ENCODE results near the gene PLA2G2D. TPM values are rescaled to one million over a fixed set of nuclear protein-coding genes. Genes with fewer than 3 reads are reported as not detected.

Gene PLA2G2D
- polyA plus RNA-seq, 3 donors: 0.08 TPM; not detected in 1

GRCh38 chr1:20137055-20137454 lies 17.7 kb upstream of the PLA2G2D start:
- Histone ChIP-seq H3K9me3 (replicated peaks in 1 of 2; ENCODE audit: control insufficient read depth in 1 of 2, insufficient read depth in 1 of 2, low read length in 2 of 2) (no peaks in the 10 kb centered on the region), H3K36me3 (replicated peaks in 1 of 2; ENCODE audit: control insufficient read depth in 1 of 2, insufficient read depth in 2 of 2, low read length in 2 of 2) (no peaks in the 10 kb centered on the region), H3K9ac (ENCODE audit: insufficient read depth, low read length, poor library complexity, severe bottlenecking) (no peak overlapping the region), H3K27ac (ENCODE audit: low read depth in 1 of 2, low read length in 2 of 2) (no peak overlapping the region), H3K4me2 (replicated peaks; ENCODE audit: extremely low read depth, low read length, poor library complexity, severe bottlenecking) (no peak overlapping the region), H3K79me2 (ENCODE audit: insufficient read depth, low read length) (no peaks in the 10 kb centered on the region), H3K4me3 (replicated peaks in 1 of 3; ENCODE audit: low read depth in 2 of 3, low read length in 3 of 3) (no peak overlapping the region), H4K20me1 (ENCODE audit: insufficient read depth, low read length) (no peaks in the 10 kb centered on the region), H3K27me3 (ENCODE audit: control insufficient read depth in 2 of 2, insufficient read depth in 2 of 2, low read length in 2 of 2) (peaks cover 0 to 2% of the 10 kb centered on the region in 2 donors), H3K4me1 (ENCODE audit: control insufficient read depth in 1 of 2, insufficient read depth in 2 of 2, low read length in 2 of 2) (no peaks in the 10 kb centered on the region), H2AFZ (ENCODE audit: insufficient read depth, low read depth, low read length, poor library complexity, severe bottlenecking) (no peak overlapping the region)
- Mint-ChIP-seq H3K4me1 (no peaks in the 10 kb centered on the region), H3K27ac (no peak overlapping the region), H3K4me3 (no peak overlapping the region), H3K36me3 (no peaks in the 10 kb centered on the region), H3K27me3 (ENCODE audit: low read depth in 3 of 3) (peaks cover 7 to 31% (median 18%) of the 10 kb centered on the region in 3 donors), H3K9me3 (peaks cover 0 to 6% (median 2%) of the 10 kb centered on the region in 7 donors)
- WGBS (ENCODE audit: insufficient coverage): 90% methylated on average over 2 of the region's 4 CpGs
- TF ChIP-seq CTCF (IDR thresholded peaks at IDR 0.05): no peak
- intact Hi-C loops (cut with micrococcal nuclease): no loop called here
- no peak for DNase-seq

GRCh38 chr1:20136249-20136648 lies 16.9 kb upstream of the PLA2G2D start:
- H3K36me3 ChIP-seq (replicated peaks in 1 of 2; ENCODE audit: control insufficient read depth in 1 of 2, insufficient read depth in 2 of 2, low read length in 2 of 2): no peaks in the 10 kb centered on the region
- no peak for TF ChIP-seq CTCF (IDR thresholded peaks at IDR 0.05)
- H3K27me3 ChIP-seq (ENCODE audit: control insufficient read depth in 2 of 2, insufficient read depth in 2 of 2, low read length in 2 of 2): peaks cover 0 to 2% of the 10 kb centered on the region in 2 donors
- peaks cover 7 to 28% (median 20%) of the 10 kb centered on the region in 3 donors for H3K27me3 Mint-ChIP-seq (ENCODE audit: low read depth in 3 of 3)
- no peaks in the 10 kb centered on the region for H3K79me2 ChIP-seq (ENCODE audit: insufficient read depth, low read length)
- intact Hi-C loops (cut with micrococcal nuclease): no loop called here
- H2AFZ ChIP-seq (ENCODE audit: insufficient read depth, low read depth, low read length, poor library complexity, severe bottlenecking): no peak overlapping the region
- WGBS (ENCODE audit: insufficient coverage): 100% methylated on average over 3 of the region's 3 CpGs
- no peaks in the 10 kb centered on the region for H3K9me3 ChIP-seq (replicated peaks in 1 of 2; ENCODE audit: control insufficient read depth in 1 of 2, insufficient read depth in 1 of 2, low read length in 2 of 2)
- no peak overlapping the region for H3K4me3 Mint-ChIP-seq
- no peak overlapping the region for H3K9ac ChIP-seq (ENCODE audit: insufficient read depth, low read length, poor library complexity, severe bottlenecking)
- no peaks in the 10 kb centered on the region for H3K4me1 ChIP-seq (ENCODE audit: control insufficient read depth in 1 of 2, insufficient read depth in 2 of 2, low read length in 2 of 2)
- no peak for DNase-seq
- H3K27ac Mint-ChIP-seq: no peak overlapping the region
- H4K20me1 ChIP-seq (ENCODE audit: insufficient read depth, low read length): no peaks in the 10 kb centered on the region
- H3K4me1 Mint-ChIP-seq: no peaks in the 10 kb centered on the region
- no peaks in the 10 kb centered on the region for H3K36me3 Mint-ChIP-seq
- no peak overlapping the region for H3K4me2 ChIP-seq (replicated peaks; ENCODE audit: extremely low read depth, low read length, poor library complexity, severe bottlenecking)
- no peak overlapping the region for H3K4me3 ChIP-seq (replicated peaks in 1 of 3; ENCODE audit: low read depth in 2 of 3, low read length in 3 of 3)
- peaks cover 0 to 6% (median 4%) of the 10 kb centered on the region in 7 donors for H3K9me3 Mint-ChIP-seq
- no peak overlapping the region for H3K27ac ChIP-seq (ENCODE audit: low read depth in 1 of 2, low read length in 2 of 2)

Measured in CD14-positive monocyte (primary cell).